HUES64 (cell line): Measurements from ENCODE around the gene ATXN7.

Experiments used
- H3K27ac ChIP-seq: 2 replicates; pipeline ENCODE4 v1.7.0; 2013; ENCODE audit warnings: low read depth, low read length, inconsistent platforms
- H3K27me3 ChIP-seq: 2 replicates; pipeline ENCODE4 v1.6.1; 2013; ENCODE audit warnings: mild to moderate bottlenecking, low read length; ENCODE audit not compliant: insufficient read depth
- H3K36me3 ChIP-seq: 2 replicates; pipeline ENCODE4 v1.6.1; 2013; ENCODE audit warnings: mild to moderate bottlenecking, low read length; ENCODE audit not compliant: insufficient read depth
- H3K4me1 ChIP-seq: 2 replicates; pipeline ENCODE4 v1.6.1; 2013; ENCODE audit warnings: mild to moderate bottlenecking, low read length, moderate library complexity; ENCODE audit not compliant: insufficient read depth
- H3K4me3 ChIP-seq: 2 replicates; pipeline ENCODE4 v1.5.1; 2013; ENCODE audit warnings: mild to moderate bottlenecking, low read length, moderate library complexity
- H3K9ac ChIP-seq: 2 replicates; pipeline ENCODE4 v1.6.1; 2013; ENCODE audit warnings: mild to moderate bottlenecking, low read depth, low read length
- H3K9me3 ChIP-seq: 2 replicates; pipeline ENCODE4 v1.6.1; 2013; ENCODE audit warnings: low read depth, low read length; ENCODE audit not compliant: insufficient read depth
- WGBS: fragments of 150-250, 120-280 bp; methylation state at CpG from one replicate; pipeline ENCODE4 v1.1.7; 2013; ENCODE audit warnings: missing lambda C conversion rate; 5-methylcytosine and 5-hydroxymethylcytosine counted together

Gene ATXN7

GRCh38 chr3:63942528-63942927, 78.9 kb downstream of the ATXN7 start:
- no peaks in the 10 kb centered on the region for H3K9me3 ChIP-seq
- no peak overlapping the region for H3K4me3 ChIP-seq
- H3K4me1 ChIP-seq: peaks cover 21% of the 10 kb centered on the region
- H3K27me3 ChIP-seq: no peaks in the 10 kb centered on the region
- no peak overlapping the region for H3K27ac ChIP-seq
- H3K36me3 ChIP-seq: no peaks in the 10 kb centered on the region
- H3K9ac ChIP-seq: no peak overlapping the region

GRCh38 chr3:63943678-63944077, 80.0 kb downstream of the ATXN7 start:
- Histone ChIP-seq H3K4me1 (peaks cover 11% of the 10 kb centered on the region; the same call in 1 of the 2 replicates), H3K27ac (no peak overlapping the region), H3K36me3 (no peaks in the 10 kb centered on the region), H3K9ac (no peak overlapping the region), H3K9me3 (no peaks in the 10 kb centered on the region), H3K4me3 (no peak overlapping the region), H3K27me3 (no peaks in the 10 kb centered on the region)

GRCh38 chr3:63945558-63946096, 82.0 kb downstream of the ATXN7 start:
- H3K27ac ChIP-seq: no peak overlapping the region
- H3K4me1 ChIP-seq: peaks cover 22% of the 10 kb centered on the region
- H3K4me3 ChIP-seq: no peak overlapping the region
- no peaks in the 10 kb centered on the region for H3K9me3 ChIP-seq
- H3K36me3 ChIP-seq: no peaks in the 10 kb centered on the region
- H3K27me3 ChIP-seq: no peaks in the 10 kb centered on the region
- WGBS: 91% methylated on average over 3 of the region's 3 CpGs
- no peak overlapping the region for H3K9ac ChIP-seq

- Histone ChIP-seq H3K9me3 (no peaks in the 10 kb centered on the region), H3K27ac (no peak overlapping the region)
- WGBS: 93% methylated on average over 2 of the region's 2 CpGs
Measured at GRCh38 chr3:63946753-63947152, 83.1 kb downstream of the ATXN7 start.

GRCh38 chr3:63947594-63947993, 83.9 kb downstream of the ATXN7 start:
- Histone ChIP-seq H3K9me3 (no peaks in the 10 kb centered on the region), H3K4me1 (peaks cover 39% of the 10 kb centered on the region), H3K27me3 (no peaks in the 10 kb centered on the region), H3K36me3 (no peaks in the 10 kb centered on the region), H3K4me3 (no peak overlapping the region), H3K27ac (no peak overlapping the region), H3K9ac (no peak overlapping the region)
- WGBS: 79% methylated on average over 2 of the region's 2 CpGs

More at GRCh38 chr3:63946753-63947152, 83.1 kb downstream of the ATXN7 start:
- H3K27me3 ChIP-seq: no peaks in the 10 kb centered on the region
- H3K4me1 ChIP-seq: peaks cover 33% of the 10 kb centered on the region
- H3K36me3 ChIP-seq: no peaks in the 10 kb centered on the region
- no peak overlapping the region for H3K9ac ChIP-seq
- no peak overlapping the region for H3K4me3 ChIP-seq

GRCh38 chr3:63949005-63949404, 85.3 kb downstream of the ATXN7 start:
- H3K9me3 ChIP-seq: no peaks in the 10 kb centered on the region
- H3K9ac ChIP-seq: no peak overlapping the region
- no peak overlapping the region for H3K4me3 ChIP-seq
- 89% methylated on average over 1 of the region's 2 CpGs for WGBS
- no peaks in the 10 kb centered on the region; the same call in 1 of the 2 replicates for H3K36me3 ChIP-seq
- no peaks in the 10 kb centered on the region for H3K27me3 ChIP-seq
- H3K4me1 ChIP-seq: peaks cover 30% of the 10 kb centered on the region
- no peak overlapping the region for H3K27ac ChIP-seq

GRCh38 chr3:63950698-63951097, 87.0 kb downstream of the ATXN7 start:
- no peak overlapping the region for H3K9ac ChIP-seq
- peaks cover 38% of the 10 kb centered on the region for H3K4me1 ChIP-seq
- no peak overlapping the region for H3K27ac ChIP-seq
- no peaks in the 10 kb centered on the region for H3K27me3 ChIP-seq
- WGBS: 100% methylated on average over 1 of the region's 1 CpG
- H3K4me3 ChIP-seq: no peak overlapping the region
- H3K36me3 ChIP-seq: no peaks in the 10 kb centered on the region; the same call in 1 of the 2 replicates
- H3K9me3 ChIP-seq: no peaks in the 10 kb centered on the region

GRCh38 chr3:63951492-63952247, 88.0 kb downstream of the ATXN7 start:
- Histone ChIP-seq H3K36me3 (no peaks in the 10 kb centered on the region; the same call in 1 of the 2 replicates), H3K9me3 (no peaks in the 10 kb centered on the region), H3K9ac (no peak overlapping the region), H3K27me3 (no peaks in the 10 kb centered on the region), H3K4me3 (no peak overlapping the region), H3K27ac (no peak overlapping the region), H3K4me1 (peaks cover 43% of the 10 kb centered on the region)
- WGBS: no CpG with 5 or more reads among the region's 1 CpG

GRCh38 chr3:63952248-63952594, 88.6 kb downstream of the ATXN7 start:
- no peak overlapping the region for H3K27ac ChIP-seq
- H3K4me1 ChIP-seq: peaks cover 48% of the 10 kb centered on the region
- H3K27me3 ChIP-seq: no peaks in the 10 kb centered on the region
- H3K9me3 ChIP-seq: no peaks in the 10 kb centered on the region
- H3K9ac ChIP-seq: no peak overlapping the region
- no peak overlapping the region for H3K4me3 ChIP-seq
- H3K36me3 ChIP-seq: no peaks in the 10 kb centered on the region; the same call in 1 of the 2 replicates
- WGBS: 85% methylated on average over 2 of the region's 2 CpGs

- H3K27ac ChIP-seq: no peak overlapping the region
- 91% methylated on average over 5 of the region's 5 CpGs for WGBS
- H3K27me3 ChIP-seq: no peaks in the 10 kb centered on the region
- no peaks in the 10 kb centered on the region for H3K9me3 ChIP-seq
- H3K4me1 ChIP-seq: peaks cover 48% of the 10 kb centered on the region
- no peak overlapping the region for H3K4me3 ChIP-seq
- no peak overlapping the region for H3K9ac ChIP-seq
- H3K36me3 ChIP-seq: no peaks in the 10 kb centered on the region; the same call in 1 of the 2 replicates
Measured at GRCh38 chr3:63954182-63954581, 90.5 kb downstream of the ATXN7 start.

- H3K9ac ChIP-seq: no peak overlapping the region
- H3K4me3 ChIP-seq: no peak overlapping the region
- no peaks in the 10 kb centered on the region for H3K9me3 ChIP-seq
- no peak overlapping the region; the same call in 1 of the 2 replicates for H3K27ac ChIP-seq
- H3K36me3 ChIP-seq: no peaks in the 10 kb centered on the region; the same call in 1 of the 2 replicates
- H3K4me1 ChIP-seq: peaks cover 48% of the 10 kb centered on the region
- H3K27me3 ChIP-seq: no peaks in the 10 kb centered on the region
- 59% methylated on average over 3 of the region's 3 CpGs for WGBS
Measured at GRCh38 chr3:63955036-63955650, 91.5 kb downstream of the ATXN7 start.
